ENCODE measurements around the gene UQCRC1.
"Not testable (repeated sequence)": the region's sequence is repeated elsewhere in the genome, so short reads cannot be mapped to it uniquely, and the experiment has no call there.

- not testable (repeated sequence) for TF ChIP-seq CTCF, POLR2A (IDR thresholded peaks at IDR 0.05)
These were observed 57.8 kb downstream of the UQCRC1 start for GRCh38 chr3:48551651-48552050.

Data from thyroid gland (tissue), 4 donors.